Hepatocyte (in vitro differentiated cells): ENCODE measurements around the gene CALML3.

Experiments
- CTCF ChIP-seq: fragments of 200-600 bp; sonication (generic); IDR thresholded peaks from 2 replicates; pipeline ENCODE4 v1.5.1; 2016; ENCODE audit warnings: antibody characterized with exemption, mild to moderate bottlenecking; ENCODE audit not compliant: poor library complexity
- EZH2 ChIP-seq: fragments of 200-600 bp; sonication (generic); IDR thresholded peaks from 2 replicates; pipeline ENCODE4 v1.6.1; 2016; ENCODE audit warnings: antibody characterized with exemption, mild to moderate bottlenecking, borderline replicate concordance
- EZH2phosphoT487 ChIP-seq: fragments of 200-600 bp; sonication (generic); IDR thresholded peaks from one replicate; pipeline ENCODE4 v1.6.1; 2018; ENCODE audit warnings: antibody characterized with exemption, mild to moderate bottlenecking, low read depth, moderate library complexity; ENCODE audit not compliant: unreplicated experiment, severe bottlenecking

DNA sequence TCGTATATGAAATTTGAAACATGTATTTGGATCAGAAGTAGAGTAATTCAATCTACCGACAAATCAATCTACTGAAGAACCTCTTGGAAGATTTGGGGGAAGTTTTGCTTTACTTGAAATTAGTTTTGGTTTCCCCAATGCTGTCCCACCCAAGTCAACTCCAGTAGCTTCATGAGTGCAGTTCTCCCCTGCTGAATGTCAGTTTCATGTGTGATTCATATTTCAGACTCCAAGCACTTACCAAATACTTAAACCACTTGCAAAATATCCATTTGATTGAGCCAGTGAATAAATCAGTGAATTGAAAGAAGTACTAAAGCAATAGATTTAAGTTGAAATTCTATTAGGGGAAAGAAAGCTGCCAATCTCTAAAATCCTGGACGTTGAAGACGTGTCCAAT lies 34.7 kb upstream of the CALML3 start:
- no peak for TF ChIP-seq CTCF
- no peak for TF ChIP-seq EZH2phosphoT487
- no peak for TF ChIP-seq EZH2
